ENCODE measurements around the gene CRYGN. TPM values are rescaled to one million over a fixed set of nuclear protein-coding genes. Genes with fewer than 3 reads are reported as not detected.

CRYGN gene
- total and polyA plus RNA-seq, 4 donors: under 0.01 to 0.02 TPM; not detected in 2

GRCh38 chr7:151406051-151406875 lies 33.7 kb downstream of the CRYGN start:
- 94% methylated on average over 24 of the region's 24 CpGs for WGBS
- no peak overlapping the region for H3K9ac ChIP-seq (ENCODE audit: low read depth in 1 of 2, low read length in 2 of 2)
- H3K9me3 ChIP-seq (ENCODE audit: control insufficient read depth in 4 of 4, low read length in 3 of 4): no peaks in the 10 kb centered on the region
- TF ChIP-seq NR2F2 (IDR thresholded peaks at IDR 0.05) (no peak), GABPA (IDR thresholded peaks at IDR 0.05 in 1 of 2, conservative IDR thresholded peaks at IDR 0.05 in 1 of 2) (no peak), TAF1 (conservative IDR thresholded peaks at IDR 0.05) (no peak), FOXA1 (IDR thresholded peaks at IDR 0.05) (no peak)
- H3K4me3 ChIP-seq (ENCODE audit: low read depth in 1 of 3, low read length in 3 of 3): no peak overlapping the region
- peaks cover 0 to 2% (median under 1%) of the 10 kb centered on the region in 4 donors for H3K27me3 ChIP-seq (ENCODE audit: control insufficient read depth in 4 of 4, insufficient read depth in 4 of 4, low read length in 3 of 4)
- H3K4me1 ChIP-seq (ENCODE audit: control insufficient read depth in 4 of 4, insufficient read depth in 4 of 4, low read length in 3 of 4): peaks cover 14 to 31% (median 22%) of the 10 kb centered on the region in 4 donors
- no peak for DNase-seq (ENCODE audit: low spot score)
- no peak overlapping the region for H3K27ac ChIP-seq (ENCODE audit: low read depth in 1 of 2, low read length in 2 of 2)
- no peaks in the 10 kb centered on the region for H3K36me3 ChIP-seq (ENCODE audit: control insufficient read depth in 4 of 4, insufficient read depth in 3 of 4, low read depth in 1 of 4, low read length in 3 of 4)

GRCh38 chr7:151405588-151405987 lies 34.4 kb downstream of the CRYGN start:
- H3K36me3 ChIP-seq (ENCODE audit: control insufficient read depth in 4 of 4, insufficient read depth in 3 of 4, low read depth in 1 of 4, low read length in 3 of 4): no peaks in the 10 kb centered on the region
- H3K4me1 ChIP-seq (ENCODE audit: control insufficient read depth in 4 of 4, insufficient read depth in 4 of 4, low read length in 3 of 4): peaks cover 14 to 31% (median 21%) of the 10 kb centered on the region in 4 donors
- no peak overlapping the region for H3K9ac ChIP-seq (ENCODE audit: low read depth in 1 of 2, low read length in 2 of 2)
- H3K9me3 ChIP-seq (ENCODE audit: control insufficient read depth in 4 of 4, low read length in 3 of 4): no peaks in the 10 kb centered on the region
- peaks cover 0 to 2% (median under 1%) of the 10 kb centered on the region in 4 donors for H3K27me3 ChIP-seq (ENCODE audit: control insufficient read depth in 4 of 4, insufficient read depth in 4 of 4, low read length in 3 of 4)
- 96% methylated on average over 10 of the region's 10 CpGs for WGBS
- DNase-seq (ENCODE audit: low spot score): no peak
- H3K27ac ChIP-seq (ENCODE audit: low read depth in 1 of 2, low read length in 2 of 2): no peak overlapping the region
- TF ChIP-seq FOXA2 (IDR thresholded peaks at IDR 0.05): no peak
- H3K4me3 ChIP-seq (ENCODE audit: low read depth in 1 of 3, low read length in 3 of 3): no peak overlapping the region

- DNase-seq (ENCODE audit: low spot score): no peak
These were observed 34.9 kb downstream of the CRYGN start for GRCh38 chr7:151405056-151405455.

More at GRCh38 chr7:151405056-151405455, 34.9 kb downstream of the CRYGN start:
- Histone ChIP-seq H3K27me3 (ENCODE audit: control insufficient read depth in 4 of 4, insufficient read depth in 4 of 4, low read length in 3 of 4) (peaks cover 0 to 2% (median under 1%) of the 10 kb centered on the region in 4 donors), H3K9ac (ENCODE audit: low read depth in 1 of 2, low read length in 2 of 2) (no peak overlapping the region), H3K36me3 (ENCODE audit: control insufficient read depth in 4 of 4, insufficient read depth in 3 of 4, low read depth in 1 of 4, low read length in 3 of 4) (no peaks in the 10 kb centered on the region), H3K9me3 (ENCODE audit: control insufficient read depth in 4 of 4, low read length in 3 of 4) (no peaks in the 10 kb centered on the region), H3K4me3 (ENCODE audit: low read depth in 1 of 3, low read length in 3 of 3) (no peak overlapping the region), H3K4me1 (ENCODE audit: control insufficient read depth in 4 of 4, insufficient read depth in 4 of 4, low read length in 3 of 4) (peaks cover 11 to 27% (median 18%) of the 10 kb centered on the region in 4 donors), H3K27ac (ENCODE audit: low read depth in 1 of 2, low read length in 2 of 2) (peak overlapping the region in 1 of 2 donors; percentile 47)
- TF ChIP-seq FOXA2 (IDR thresholded peaks at IDR 0.05) (no peak), SP1 (IDR thresholded peaks at IDR 0.05) (no peak), RAD21 (IDR thresholded peaks at IDR 0.05) (no peak), REST (IDR thresholded peaks at IDR 0.05) (no peak), NR2F2 (IDR thresholded peaks at IDR 0.05) (no peak), HNF4G (IDR thresholded peaks at IDR 0.05) (no peak), CTCF (IDR thresholded peaks at IDR 0.05; ENCODE audit: low read depth, low read length, missing input control) (no peak), TAF1 (conservative IDR thresholded peaks at IDR 0.05) (no peak)
- WGBS: 84% methylated on average over 9 of the region's 9 CpGs

Data from liver (tissue), 9 donors.